GM20000 (cell line): ENCODE measurements around the gene CARD9.

Experiments used
- DNase-seq: peaks from one replicate; pipeline ENCODE4 v3.0.0; 2012; ENCODE audit warnings: low spot score
- CTCF ChIP-seq: IDR thresholded peaks from 2 replicates; pipeline ENCODE4 v1.5.1; 2012; ENCODE audit warnings: mild to moderate bottlenecking, control low read depth; ENCODE audit errors: extremely low read depth, missing control alignments

Gene CARD9

GRCh38 chr9:136342181-136343120 is 31.0 kb downstream of the CARD9 start:
- peak; percentile 87 for DNase-seq
- no peak for TF ChIP-seq CTCF

- TF ChIP-seq CTCF: no peak
- no peak for DNase-seq
Observed at GRCh38 chr9:136341769-136342168, 31.7 kb downstream of the CARD9 start.

GRCh38 chr9:136341042-136341655 is 32.3 kb downstream of the CARD9 start:
- DNase-seq: no peak
- TF ChIP-seq CTCF: no peak

GRCh38 chr9:136340356-136341041 is 33.0 kb downstream of the CARD9 start:
- no peak for TF ChIP-seq CTCF
- DNase-seq: no peak

GRCh38 chr9:136339958-136340310 is 33.5 kb downstream of the CARD9 start:
- no peak for TF ChIP-seq CTCF
- no peak for DNase-seq

GRCh38 chr9:136339173-136339957 is 34.1 kb downstream of the CARD9 start:
- peak; percentile 91 for DNase-seq
- peak; percentile 68 for TF ChIP-seq CTCF
